Heart right ventricle (tissue), 16 donors: ENCODE results near the gene SIGLECL1. TPM values are rescaled to one million over a fixed set of nuclear protein-coding genes. Genes with fewer than 3 reads are reported as not detected.
"Not testable (repeated sequence)": the region's sequence is repeated elsewhere in the genome, so short reads cannot be mapped to it uniquely, and the experiment has no call there.

Experiments used
- ATAC-seq, 8 donors: fragments of 200-7000 bp; cut with Tn5 transposase; one replicate each; pipeline ENCODE4 v1.9.1; 2020; ENCODE audit warnings: mild to moderate bottlenecking in 8 of 8, moderate library complexity in 8 of 8, moderate number of reproducible peaks in 1 of 8
- DNase-seq, 2 donors: peaks; one replicate each; pipeline ENCODE4 v3.0.0-alpha.2; 2020
- H3K27ac ChIP-seq, 10 donors: fragments of 200-600 bp; sonication (generic) in 2 of 10; one replicate each; pipeline versions ENCODE4 v1.5.0 to v1.8.0; 2020 to 2022; ENCODE audit warnings: mild to moderate bottlenecking in 3 of 10
- H3K27me3 ChIP-seq, 7 donors: fragments of 200-600 bp; one replicate each; pipeline ENCODE4 v1.8.0; 2021 to 2022; ENCODE audit warnings: mild to moderate bottlenecking in 2 of 7
- H3K36me3 ChIP-seq, 9 donors: fragments of 200-600 bp; sonication (generic) in 1 of 9; one replicate each; pipeline versions ENCODE4 v1.5.0 to v1.8.0; 2020 to 2022; ENCODE audit warnings: mild to moderate bottlenecking in 2 of 9
- H3K4me1 ChIP-seq, 9 donors: fragments of 200-600 bp; sonication (generic) in 1 of 9; one replicate each; pipeline versions ENCODE4 v1.5.0 to v1.8.0; 2020 to 2022; ENCODE audit warnings: mild to moderate bottlenecking in 4 of 9
- H3K4me3 ChIP-seq, 10 donors: fragments of 200-600 bp; sonication (generic) in 2 of 10; one replicate each; pipeline versions ENCODE4 v1.5.0 to v1.8.0; 2020 to 2022; ENCODE audit warnings: mild to moderate bottlenecking in 7 of 10, moderate library complexity in 2 of 10
- H3K9me3 ChIP-seq, 11 donors: fragments of 200-600 bp in 10 of 11; sonication (generic) in 2 of 11; one replicate each; pipeline versions ENCODE4 v1.5.0 to v1.8.0; 2013 to 2022; ENCODE audit warnings: mild to moderate bottlenecking in 2 of 11, control low read depth in 1 of 11, moderate library complexity in 1 of 11
- CTCF ChIP-seq, 9 donors: fragments of 200-600 bp; sonication (generic) in 2 of 9; IDR thresholded peaks; one replicate each; pipeline versions ENCODE4 v1.5.0 to v1.8.0; 2021 to 2022; ENCODE audit warnings: antibody characterized with exemption in 9 of 9, mild to moderate bottlenecking in 5 of 9, moderate library complexity in 1 of 9
- WGBS, 2 donors: extraction: QIAGEN DNeasy Blood & Tissue Kit; methylation state at CpG; one replicate each; pipeline ENCODE4 v1.1.7; 2013; ENCODE audit warnings: inconsistent platforms in 1 of 2; 5-methylcytosine and 5-hydroxymethylcytosine counted together
- intact Hi-C, 10 donors: fragments of 100-400 bp; cut with DNase I; formaldehyde crosslinking; loops; one replicate each; pipeline versions ENCODE4 v1.11.1 to v1.14.2; 2022
- polyA plus RNA-seq, 2 donors: library from polyadenylated mRNA; stranded (reverse); fragments of 200-250 nt; gene quantifications; one replicate each; pipeline ENCODE4 v1.2.3, GENCODE V29; 2013
- total RNA-seq, 10 donors: library from RNA; stranded (reverse); fragmentation: NEBNext Ultra II Directional in 3 of 10; extraction: Animal tissue kit (Norgen Biotek cat#: 25700) in 3 of 10; gene quantifications; one replicate each; pipeline versions ENCODE4 v1.2.1 to v1.2.4, GENCODE V29; 2021 to 2023
- donor health status: Arrhythmogenic right ventricular cardiomyopathy.
- donor health status: ischemic (EF 13 %, LVEDD 7.1; RV severe dilation, severe dysfunction).
- donor health status: healthy with polysubstance abuse.
- donor health status: DM: no; HTN: yes; CAD: no.
- donor health status: DM: no; HTN: no; CAD: no.
- donor health status: ischemic (EF 25% LVEDD 6.9; RV normal size, moderate dysfunction).
- donor health status: ischemic (EF 25% LVEDD 5.7; RV mildly dilated, moderate dysfunction).
- donor health status: healthy.
- donor health status: DM: yes; HTN: yes; CAD: no.
- donor health status: Ischemic cardiomyopathy.
- donor health status: ischemic (EF 35%, LVEDD 5.7; RV mildly dilated, moderate dysfunction).
- donor health status: nonischemic (EF 11% LVEDD 7.7; RV severe dilation, severe dysfunction).
- donor health status: DM: yes; HTN: yes; CAD: no.
- donor health status: PGD.
- donor health status: ischemic (EF 29% LVEDD 5.4; RV normal size, mild dysfunction).
- donor health status: nonischemic (EF 23%, LVEDD 6.1; RV moderate dilation, normal function).

SIGLECL1 gene
- total and polyA plus RNA-seq, 12 donors: not detected

GRCh38 chr19:51219971-51220370, 30.9 kb upstream of the SIGLECL1 start:
- no peak for TF ChIP-seq CTCF (IDR thresholded peaks at IDR 0.05)
- Histone ChIP-seq H3K9me3 (peaks cover 0 to 4% (median 0%) of the 10 kb centered on the region in 11 donors), H3K4me1 (no peaks in the 10 kb centered on the region), H3K27ac (no peak overlapping the region), H3K4me3 (no peak overlapping the region), H3K27me3 (peaks cover 0 to 23% (median 0%) of the 10 kb centered on the region in 7 donors), H3K36me3 (no peaks in the 10 kb centered on the region)
- intact Hi-C loops: no loop called here
- DNase-seq (no peak), ATAC-seq (no peak)
- WGBS, 2 donors: 72 to 74% methylated on average over 1 of the region's 1 CpG

DNA sequence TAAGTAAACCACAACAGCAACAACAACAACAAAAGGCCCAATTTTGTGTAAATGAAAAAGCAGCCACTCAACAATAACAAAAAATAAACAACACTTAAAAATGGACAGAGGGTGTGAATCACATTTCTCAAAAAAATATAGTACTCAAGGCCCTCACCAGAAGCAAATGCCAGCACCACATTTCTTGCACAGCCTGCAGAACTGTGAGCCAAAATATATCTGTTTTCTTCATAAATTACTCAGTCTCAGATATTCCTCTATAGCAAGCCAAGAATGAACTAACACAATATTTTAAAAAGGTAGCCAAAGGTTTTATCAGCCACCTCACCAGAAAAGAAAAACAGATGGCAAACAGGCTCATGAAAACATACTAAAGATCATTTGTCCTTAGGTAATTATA, 29.9 kb upstream of the SIGLECL1 start:
- DNase-seq (no peak), ATAC-seq (no peak)
- peaks cover 0 to 4% (median 0%) of the 10 kb centered on the region in 9 donors for H3K4me1 ChIP-seq
- H3K4me3 ChIP-seq: no peak overlapping the region
- TF ChIP-seq CTCF (IDR thresholded peaks at IDR 0.05): no peak
- H3K27me3 ChIP-seq: peaks cover 0 to 25% (median 3%) of the 10 kb centered on the region in 7 donors
- intact Hi-C loops: no loop called here
- no peaks in the 10 kb centered on the region for H3K36me3 ChIP-seq
- no peak overlapping the region for H3K27ac ChIP-seq
- no peaks in the 10 kb centered on the region for H3K9me3 ChIP-seq

DNA sequence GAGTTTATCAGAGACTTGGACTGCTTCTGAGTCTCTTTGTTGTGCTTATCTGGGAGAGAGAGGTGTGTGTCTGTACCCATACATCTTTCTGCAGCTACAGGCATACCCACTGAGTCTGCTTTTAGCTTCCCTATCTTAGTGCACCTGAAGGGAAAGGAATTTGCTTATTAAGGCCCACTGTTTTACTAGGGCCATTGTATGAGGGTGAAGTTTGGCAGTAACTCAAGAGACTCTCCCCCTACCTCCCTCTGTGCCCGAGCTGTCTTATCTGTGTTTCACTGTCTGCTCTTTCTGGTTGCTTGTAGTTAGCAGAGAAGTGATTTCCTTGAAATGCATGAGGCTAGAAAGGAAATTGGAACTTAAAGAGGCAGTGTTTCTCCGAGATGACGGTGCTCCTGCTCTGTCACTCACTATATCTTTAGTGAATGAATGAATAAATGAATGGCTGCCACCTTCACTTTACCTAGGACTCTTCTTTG, 26.7 kb upstream of the SIGLECL1 start:
- ATAC-seq: no peak
- 24 to 52% methylated on average over 3 of the region's 3 CpGs for WGBS, 2 donors

DNA sequence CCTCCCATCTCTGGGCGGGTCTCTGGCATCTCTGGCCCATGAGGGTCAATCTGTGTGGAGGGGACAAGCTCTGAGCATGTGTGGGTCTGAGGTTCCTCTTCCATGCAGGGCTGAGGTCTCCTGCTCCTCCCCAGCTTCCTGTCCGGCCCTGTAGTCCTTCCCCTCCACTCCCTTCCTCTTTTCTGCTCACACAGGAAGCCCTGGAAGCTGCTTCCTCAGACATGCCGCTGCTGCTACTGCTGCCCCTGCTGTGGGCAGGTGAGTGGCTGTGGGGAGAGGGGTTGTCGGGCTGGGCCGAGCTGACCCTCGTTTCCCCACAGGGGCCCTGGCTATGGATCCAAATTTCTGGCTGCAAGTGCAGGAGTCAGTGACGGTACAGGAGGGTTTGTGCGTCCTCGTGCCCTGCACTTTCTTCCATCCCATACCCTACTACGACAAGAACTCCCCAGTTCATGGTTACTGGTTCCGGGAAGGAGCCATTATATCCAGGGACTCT, 25.9 kb upstream of the SIGLECL1 start, which contains the start of gene CD33:
Gene CD33, plus strand, starts transcription at position 183 of the 496 bp plus-strand sequence. Its CDS starts 39 bp downstream, at position 222.
- H3K4me3 ChIP-seq: peak within 1 kb of the TSS in 7 of 10 donors; percentile 3 to 54 (median 29)
- DNase-seq (peak in 1 of 2 donors; percentile 21), ATAC-seq (peak in 7 of 8 donors; percentile 51 to 84 (median 70))
- H3K4me1 ChIP-seq: peaks cover 0 to 17% (median 0%) of the 10 kb centered on the region in 9 donors
- peak within 1 kb of the TSS in 1 of 10 donors; percentile 70 for H3K27ac ChIP-seq
- intact Hi-C loops, H3K36me3 ChIP-seq, H3K9me3 ChIP-seq: not testable (repeated sequence)
- H3K27me3 ChIP-seq: peaks cover 0 to 28% (median 6%) of the 10 kb centered on the region in 7 donors
- 58 to 68% methylated on average over 11 of the region's 11 CpGs for WGBS, 2 donors

More for the DNA sequence above, 26.7 kb upstream of the SIGLECL1 start:
- TF ChIP-seq CTCF (IDR thresholded peaks at IDR 0.05): no peak
- peaks cover 0 to 17% (median 0%) of the 10 kb centered on the region in 9 donors for H3K4me1 ChIP-seq
- peak overlapping the region in 1 of 10 donors; percentile 26 for H3K27ac ChIP-seq
- peaks cover 0 to 33% (median 6%) of the 10 kb centered on the region in 7 donors for H3K27me3 ChIP-seq
- no peak for DNase-seq
- H3K4me3 ChIP-seq: no peak overlapping the region
- H3K36me3 ChIP-seq: no peaks in the 10 kb centered on the region
- H3K9me3 ChIP-seq: no peaks in the 10 kb centered on the region
- intact Hi-C loops: no loop called here

DNA sequence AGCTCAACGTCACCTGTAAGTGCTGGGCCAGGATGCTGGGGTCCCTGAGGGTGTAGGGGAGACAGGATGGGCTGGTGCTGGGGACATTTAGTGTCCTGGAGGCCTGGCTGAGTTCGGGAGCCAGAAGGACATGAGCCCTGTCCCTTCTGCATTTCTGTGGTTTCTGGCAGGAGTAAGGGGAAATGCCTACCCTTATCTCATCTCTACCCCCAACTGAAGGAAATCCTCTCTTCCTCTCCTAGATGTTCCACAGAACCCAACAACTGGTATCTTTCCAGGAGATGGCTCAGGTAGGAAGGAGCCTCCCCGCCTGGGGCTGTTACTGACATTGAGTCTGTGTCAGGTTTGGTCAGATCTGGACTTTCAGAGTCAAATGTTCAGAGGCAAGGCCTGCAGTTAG, 24.8 kb upstream of the SIGLECL1 start:
- DNase-seq: no peak
- Histone ChIP-seq H3K4me3 (peak overlapping the region in 4 of 10 donors; percentile 3 to 54 (median 30)), H3K27me3 (peaks cover 0 to 25% (median 6%) of the 10 kb centered on the region in 7 donors), H3K9me3 (no peaks in the 10 kb centered on the region), H3K27ac (peak overlapping the region in 1 of 10 donors; percentile 70), H3K36me3 (no peaks in the 10 kb centered on the region), H3K4me1 (peaks cover 0 to 17% (median 0%) of the 10 kb centered on the region in 9 donors)
- WGBS, 2 donors: 48 to 59% methylated on average over 3 of the region's 3 CpGs
- TF ChIP-seq CTCF (IDR thresholded peaks at IDR 0.05): no peak
- ATAC-seq: no peak
- intact Hi-C loops: no loop called here
